ENCODE data around the gene GABRG3.

GABRG3 gene

GRCh38 chr15:26970712-26971210 lies at the start of gene GABRG3:
Gene GABRG3, plus strand, starts transcription at chr15:26971181.
- DNase-seq (ENCODE audit: low read depth): no peak

GRCh38 chr15:26921433-26921832 lies 49.5 kb upstream of the GABRG3 start:
- DNase-seq (ENCODE audit: low read depth): no peak

GRCh38 chr15:26926081-26926480 lies 44.9 kb upstream of the GABRG3 start:
- no peak for DNase-seq (ENCODE audit: low read depth)

GRCh38 chr15:26928051-26928450 lies 42.9 kb upstream of the GABRG3 start:
- no peak for DNase-seq (ENCODE audit: low read depth)

GRCh38 chr15:26929588-26929987 lies 41.4 kb upstream of the GABRG3 start:
- DNase-seq (ENCODE audit: low read depth): no peak

GRCh38 chr15:26934848-26935247 lies 36.1 kb upstream of the GABRG3 start:
- DNase-seq (ENCODE audit: low read depth): no peak

- DNase-seq (ENCODE audit: low read depth): no peak
These were observed 35.7 kb upstream of the GABRG3 start for GRCh38 chr15:26935322-26935721.

- DNase-seq (ENCODE audit: low read depth): no peak
These were observed 34.5 kb upstream of the GABRG3 start for GRCh38 chr15:26936502-26936901.

- no peak for DNase-seq (ENCODE audit: low read depth)
These were observed 33.8 kb upstream of the GABRG3 start for GRCh38 chr15:26937134-26937533.

- DNase-seq (ENCODE audit: low read depth): no peak
These were observed 31.6 kb upstream of the GABRG3 start for GRCh38 chr15:26939398-26939797.

- no peak for DNase-seq (ENCODE audit: low read depth)
These were observed 29.5 kb upstream of the GABRG3 start for GRCh38 chr15:26941489-26941888.

GRCh38 chr15:26943866-26944265 lies 27.1 kb upstream of the GABRG3 start:
- DNase-seq (ENCODE audit: low read depth): no peak

GRCh38 chr15:26945046-26945445 lies 25.9 kb upstream of the GABRG3 start:
- DNase-seq (ENCODE audit: low read depth): no peak

- DNase-seq (ENCODE audit: low read depth): no peak
These were observed 21.0 kb upstream of the GABRG3 start for GRCh38 chr15:26950001-26950400.

GRCh38 chr15:26954403-26954802 lies 16.6 kb upstream of the GABRG3 start:
- DNase-seq (ENCODE audit: low read depth): no peak

- DNase-seq (ENCODE audit: low read depth): no peak
These were observed 3.2 kb upstream of the GABRG3 start for GRCh38 chr15:26967719-26968269.

GRCh38 chr15:26968806-26969205 lies 2.2 kb upstream of the GABRG3 start:
- no peak for DNase-seq (ENCODE audit: low read depth)

GRCh38 chr15:26971271-26972018 lies 464 bp downstream of the GABRG3 start:
- DNase-seq (ENCODE audit: low read depth): no peak

- no peak for DNase-seq (ENCODE audit: low read depth)
These were observed 1.7 kb downstream of the GABRG3 start for GRCh38 chr15:26972636-26973035.

- DNase-seq (ENCODE audit: low read depth): no peak
These were observed 3.3 kb downstream of the GABRG3 start for GRCh38 chr15:26974120-26974780.

- no peak for DNase-seq (ENCODE audit: low read depth)
These were observed 10.5 kb downstream of the GABRG3 start for GRCh38 chr15:26981492-26981891.

GRCh38 chr15:26983822-26984221 lies 12.8 kb downstream of the GABRG3 start:
- no peak for DNase-seq (ENCODE audit: low read depth)

GRCh38 chr15:26985050-26985449 lies 14.1 kb downstream of the GABRG3 start:
- no peak for DNase-seq (ENCODE audit: low read depth)

Measured in stromal cell of bone marrow (primary cell).